Measurements from ENCODE around the gene CTRB2. TPM values are rescaled to one million over a fixed set of nuclear protein-coding genes. Genes with fewer than 3 reads are reported as not detected.

The CTRB2 gene
- polyA plus RNA-seq, 4 donors: 0.34 to 19.2 (median 13.0) TPM; not detected in 1

DNA sequence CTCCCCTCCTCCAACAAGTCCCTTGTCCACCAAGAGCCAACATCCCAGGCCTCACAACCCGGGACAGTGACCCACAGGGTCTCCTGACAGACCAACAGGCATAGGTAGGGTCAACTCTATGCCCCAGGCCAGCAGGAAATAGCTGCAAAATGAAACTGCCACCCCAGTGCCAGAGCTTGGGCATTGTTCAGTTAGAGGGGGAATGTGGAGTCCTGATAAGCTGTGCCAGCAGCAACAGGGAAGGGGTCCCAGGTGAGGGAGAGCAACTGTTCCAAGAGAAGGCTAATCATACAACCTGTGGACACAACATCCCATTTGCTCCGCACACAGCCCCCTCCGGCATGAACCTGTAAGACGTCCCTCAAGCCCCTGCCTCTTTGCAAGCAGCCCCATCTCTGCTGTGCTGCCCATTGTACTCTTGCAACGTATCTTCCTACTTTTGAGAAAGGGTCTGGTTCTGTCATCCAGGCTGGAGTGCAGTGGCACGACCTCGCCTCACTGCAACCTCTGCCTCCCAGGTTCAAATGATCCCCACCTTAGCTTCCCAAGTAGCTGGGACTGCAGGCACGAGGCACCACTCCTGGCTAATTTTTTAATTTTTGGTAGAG, 17.2 kb downstream of the CTRB2 start:
- no peak overlapping the region for H3K27ac ChIP-seq (ENCODE audit: low read depth in 1 of 3, low read length in 2 of 3)
- H3K9me3 ChIP-seq (ENCODE audit: control insufficient read depth in 2 of 2, insufficient read depth in 1 of 2, low read depth in 1 of 2, low read length in 1 of 2): no peaks in the 10 kb centered on the region
- H3K4me3 ChIP-seq (ENCODE audit: low read depth in 1 of 3, low read length in 3 of 3): no peak overlapping the region
- DNase-seq: no peak
- no peaks in the 10 kb centered on the region for H3K4me1 ChIP-seq (ENCODE audit: control insufficient read depth in 3 of 3, insufficient read depth in 2 of 3, low read depth in 1 of 3, low read length in 2 of 3)
- no peak for FAIRE-seq
- WGBS, 3 donors: 72 to 80% (median 79%) methylated on average over 8 of the region's 8 CpGs
- H3K27me3 ChIP-seq (ENCODE audit: control insufficient read depth in 3 of 3, insufficient read depth in 3 of 3, low read length in 3 of 3): no peaks in the 10 kb centered on the region
- H3K36me3 ChIP-seq (ENCODE audit: control insufficient read depth in 3 of 3, insufficient read depth in 2 of 3, low read depth in 1 of 3, low read length in 3 of 3): no peaks in the 10 kb centered on the region

- H3K4me1 ChIP-seq (ENCODE audit: control insufficient read depth in 3 of 3, insufficient read depth in 2 of 3, low read depth in 1 of 3, low read length in 2 of 3): no peaks in the 10 kb centered on the region
- H3K36me3 ChIP-seq (ENCODE audit: control insufficient read depth in 3 of 3, insufficient read depth in 2 of 3, low read depth in 1 of 3, low read length in 3 of 3): no peaks in the 10 kb centered on the region
- 82 to 86% (median 85%) methylated on average over 14 of the region's 14 CpGs for WGBS, 3 donors
- FAIRE-seq (no peak), DNase-seq (no peak)
- H3K9me3 ChIP-seq (ENCODE audit: control insufficient read depth in 2 of 2, insufficient read depth in 1 of 2, low read depth in 1 of 2, low read length in 1 of 2): no peaks in the 10 kb centered on the region
- no peaks in the 10 kb centered on the region for H3K27me3 ChIP-seq (ENCODE audit: control insufficient read depth in 3 of 3, insufficient read depth in 3 of 3, low read length in 3 of 3)
- no peak overlapping the region for H3K4me3 ChIP-seq (ENCODE audit: low read depth in 1 of 3, low read length in 3 of 3)
- H3K27ac ChIP-seq (ENCODE audit: low read depth in 1 of 3, low read length in 2 of 3): no peak overlapping the region
These were observed 18.0 kb downstream of the CTRB2 start for GRCh38 chr16:75188832-75189477.

DNA sequence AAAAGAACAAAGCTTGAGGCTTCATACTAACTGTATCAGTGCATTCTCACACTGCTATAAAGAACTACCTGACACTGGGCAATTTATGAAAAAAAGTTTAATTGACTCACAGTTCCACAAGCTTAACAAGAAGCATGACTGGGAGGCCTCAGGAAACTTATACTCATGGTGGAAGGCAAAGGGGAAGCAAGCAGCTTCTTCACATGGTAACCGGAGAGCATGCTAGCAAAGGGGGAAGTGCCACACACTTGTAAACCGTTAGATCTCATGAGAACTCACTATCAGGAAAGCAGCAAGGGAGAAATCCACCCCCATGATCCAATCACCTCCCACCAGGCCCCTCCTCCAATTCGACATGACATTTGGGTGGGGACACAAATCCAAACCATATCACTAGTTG, 25.3 kb downstream of the CTRB2 start:
- H3K27me3 ChIP-seq (ENCODE audit: control insufficient read depth in 3 of 3, insufficient read depth in 3 of 3, low read length in 3 of 3): no peaks in the 10 kb centered on the region
- H3K9me3 ChIP-seq (ENCODE audit: control insufficient read depth in 2 of 2, insufficient read depth in 1 of 2, low read depth in 1 of 2, low read length in 1 of 2): peaks cover under 1 to 5% of the 10 kb centered on the region in 2 donors
- H3K36me3 ChIP-seq (ENCODE audit: control insufficient read depth in 3 of 3, insufficient read depth in 2 of 3, low read depth in 1 of 3, low read length in 3 of 3): no peaks in the 10 kb centered on the region
- DNase-seq (no peak), FAIRE-seq (no peak)
- H3K4me3 ChIP-seq (ENCODE audit: low read depth in 1 of 3, low read length in 3 of 3): no peak overlapping the region
- H3K4me1 ChIP-seq (ENCODE audit: control insufficient read depth in 3 of 3, insufficient read depth in 2 of 3, low read depth in 1 of 3, low read length in 2 of 3): no peaks in the 10 kb centered on the region
- H3K27ac ChIP-seq (ENCODE audit: low read depth in 1 of 3, low read length in 2 of 3): no peak overlapping the region
- 28 to 33% (median 33%) methylated on average over 3 of the region's 3 CpGs for WGBS, 3 donors

- FAIRE-seq (no peak), DNase-seq (no peak)
- Histone ChIP-seq H3K27ac (ENCODE audit: low read depth in 1 of 3, low read length in 2 of 3) (no peak overlapping the region), H3K4me3 (ENCODE audit: low read depth in 1 of 3, low read length in 3 of 3) (no peak overlapping the region), H3K36me3 (ENCODE audit: control insufficient read depth in 3 of 3, insufficient read depth in 2 of 3, low read depth in 1 of 3, low read length in 3 of 3) (no peaks in the 10 kb centered on the region), H3K4me1 (ENCODE audit: control insufficient read depth in 3 of 3, insufficient read depth in 2 of 3, low read depth in 1 of 3, low read length in 2 of 3) (no peaks in the 10 kb centered on the region), H3K9me3 (ENCODE audit: control insufficient read depth in 2 of 2, insufficient read depth in 1 of 2, low read depth in 1 of 2, low read length in 1 of 2) (peaks cover 3 to 27% of the 10 kb centered on the region in 2 donors), H3K27me3 (ENCODE audit: control insufficient read depth in 3 of 3, insufficient read depth in 3 of 3, low read length in 3 of 3) (no peaks in the 10 kb centered on the region)
- 87 to 90% (median 89%) methylated on average over 6 of the region's 6 CpGs for WGBS, 3 donors
These were observed 27.8 kb downstream of the CTRB2 start for GRCh38 chr16:75179208-75179607.

DNA sequence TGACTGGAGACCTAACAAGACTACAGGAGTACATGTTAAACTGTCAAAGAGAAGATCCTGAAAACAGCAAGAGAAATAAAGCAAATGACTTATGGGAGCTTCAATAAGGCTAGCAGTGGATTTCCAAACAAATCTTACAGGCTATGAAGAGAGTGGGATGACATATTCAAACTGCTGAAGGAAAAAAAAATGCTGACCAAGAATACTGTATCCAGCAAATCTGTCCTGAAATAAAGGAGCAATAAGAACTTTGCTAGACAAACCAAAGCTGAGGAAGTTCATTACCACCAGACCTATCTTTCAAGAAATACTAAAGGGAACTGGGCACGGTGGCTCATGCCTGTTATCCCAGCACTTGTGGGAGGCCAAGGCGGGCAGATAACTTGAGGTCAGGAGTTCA, 30.0 kb downstream of the CTRB2 start:
- no peaks in the 10 kb centered on the region for H3K4me1 ChIP-seq (ENCODE audit: control insufficient read depth in 3 of 3, insufficient read depth in 2 of 3, low read depth in 1 of 3, low read length in 2 of 3)
- no peak for FAIRE-seq
- H3K9me3 ChIP-seq (ENCODE audit: control insufficient read depth in 2 of 2, insufficient read depth in 1 of 2, low read depth in 1 of 2, low read length in 1 of 2): peaks cover 4 to 44% of the 10 kb centered on the region in 2 donors
- 95 to 98% (median 96%) methylated on average over 2 of the region's 2 CpGs for WGBS, 3 donors
- no peak overlapping the region for H3K4me3 ChIP-seq (ENCODE audit: low read depth in 1 of 3, low read length in 3 of 3)
- no peaks in the 10 kb centered on the region for H3K36me3 ChIP-seq (ENCODE audit: control insufficient read depth in 3 of 3, insufficient read depth in 2 of 3, low read depth in 1 of 3, low read length in 3 of 3)
- H3K27ac ChIP-seq (ENCODE audit: low read depth in 1 of 3, low read length in 2 of 3): no peak overlapping the region
- DNase-seq: no peak
- H3K27me3 ChIP-seq (ENCODE audit: control insufficient read depth in 3 of 3, insufficient read depth in 3 of 3, low read length in 3 of 3): no peaks in the 10 kb centered on the region

DNA sequence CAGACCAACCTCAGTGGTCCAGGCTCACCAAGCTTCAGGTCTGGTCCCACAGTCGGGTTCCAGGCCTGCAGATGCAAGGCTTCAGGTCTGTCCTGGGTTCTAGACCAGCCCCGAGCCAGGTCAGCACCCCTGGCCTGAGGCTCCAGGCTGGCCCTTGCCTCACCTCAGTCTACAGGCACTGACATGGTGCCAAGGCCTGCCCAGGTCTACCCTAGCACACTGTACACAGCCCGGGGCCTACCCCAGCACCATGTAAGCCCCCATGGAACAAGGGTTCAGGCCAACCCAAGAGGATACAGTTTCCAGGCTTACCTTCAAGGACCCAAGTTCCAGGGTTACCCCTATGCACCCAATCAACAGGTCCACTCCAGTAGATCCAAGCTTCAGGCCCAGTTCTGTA, 31.9 kb downstream of the CTRB2 start:
- H3K9me3 ChIP-seq (ENCODE audit: control insufficient read depth in 2 of 2, insufficient read depth in 1 of 2, low read depth in 1 of 2, low read length in 1 of 2): peaks cover 4 to 46% of the 10 kb centered on the region in 2 donors

DNA sequence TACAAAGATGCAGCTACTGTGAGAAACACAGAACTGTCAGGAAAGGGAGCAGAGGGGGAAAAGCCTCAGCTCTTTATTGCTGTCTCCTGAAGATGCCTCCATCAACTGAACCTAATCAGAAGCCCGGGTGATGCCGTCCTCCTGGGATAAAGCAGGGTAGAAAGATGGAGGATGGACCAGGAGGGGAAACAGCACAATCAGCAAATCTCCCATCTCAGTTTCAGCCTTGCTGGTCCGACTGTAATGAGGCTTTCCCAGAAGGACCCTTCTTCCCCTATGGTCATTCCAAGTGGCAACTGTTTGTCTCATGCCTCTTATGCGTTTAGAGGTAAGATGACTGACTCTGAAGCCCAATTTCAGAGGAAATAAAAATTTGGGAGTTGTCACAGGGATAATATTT, 34.4 kb downstream of the CTRB2 start:
- FAIRE-seq: no peak
- no peaks in the 10 kb centered on the region for H3K27me3 ChIP-seq (ENCODE audit: control insufficient read depth in 3 of 3, insufficient read depth in 3 of 3, low read length in 3 of 3)
- no peaks in the 10 kb centered on the region for H3K4me1 ChIP-seq (ENCODE audit: control insufficient read depth in 3 of 3, insufficient read depth in 2 of 3, low read depth in 1 of 3, low read length in 2 of 3)
- H3K27ac ChIP-seq (ENCODE audit: low read depth in 1 of 3, low read length in 2 of 3): no peak overlapping the region
- no peak overlapping the region for H3K4me3 ChIP-seq (ENCODE audit: low read depth in 1 of 3, low read length in 3 of 3)
- H3K36me3 ChIP-seq (ENCODE audit: control insufficient read depth in 3 of 3, insufficient read depth in 2 of 3, low read depth in 1 of 3, low read length in 3 of 3): peaks cover 8 to 23% (median 10%) of the 10 kb centered on the region in 3 donors
- DNase-seq: no peak
- 96 to 98% (median 97%) methylated on average over 4 of the region's 4 CpGs for WGBS, 3 donors
- peaks cover 4 to 69% of the 10 kb centered on the region in 2 donors for H3K9me3 ChIP-seq (ENCODE audit: control insufficient read depth in 2 of 2, insufficient read depth in 1 of 2, low read depth in 1 of 2, low read length in 1 of 2)

More for the DNA sequence above, 31.9 kb downstream of the CTRB2 start:
- H3K27me3 ChIP-seq (ENCODE audit: control insufficient read depth in 3 of 3, insufficient read depth in 3 of 3, low read length in 3 of 3): no peaks in the 10 kb centered on the region
- no peak for FAIRE-seq
- H3K36me3 ChIP-seq (ENCODE audit: control insufficient read depth in 3 of 3, insufficient read depth in 2 of 3, low read depth in 1 of 3, low read length in 3 of 3): peaks cover 0 to 2% (median 0%) of the 10 kb centered on the region in 3 donors
- no peaks in the 10 kb centered on the region for H3K4me1 ChIP-seq (ENCODE audit: control insufficient read depth in 3 of 3, insufficient read depth in 2 of 3, low read depth in 1 of 3, low read length in 2 of 3)
- no peak overlapping the region for H3K27ac ChIP-seq (ENCODE audit: low read depth in 1 of 3, low read length in 2 of 3)
- 98 to 100% (median 99%) methylated on average over 3 of the region's 3 CpGs for WGBS, 3 donors
- no peak for DNase-seq
- H3K4me3 ChIP-seq (ENCODE audit: low read depth in 1 of 3, low read length in 3 of 3): no peak overlapping the region

- FAIRE-seq: no peak
- DNase-seq: no peak
- 96 to 99% (median 98%) methylated on average over 10 of the region's 10 CpGs for WGBS, 3 donors
- Histone ChIP-seq H3K27ac (ENCODE audit: low read depth in 1 of 3, low read length in 2 of 3) (no peak overlapping the region), H3K36me3 (ENCODE audit: control insufficient read depth in 3 of 3, insufficient read depth in 2 of 3, low read depth in 1 of 3, low read length in 3 of 3) (peaks cover 16 to 31% (median 17%) of the 10 kb centered on the region in 3 donors), H3K4me3 (ENCODE audit: low read depth in 1 of 3, low read length in 3 of 3) (no peak overlapping the region), H3K27me3 (ENCODE audit: control insufficient read depth in 3 of 3, insufficient read depth in 3 of 3, low read length in 3 of 3) (no peaks in the 10 kb centered on the region), H3K9me3 (ENCODE audit: control insufficient read depth in 2 of 2, insufficient read depth in 1 of 2, low read depth in 1 of 2, low read length in 1 of 2) (peaks cover 1 to 71% of the 10 kb centered on the region in 2 donors), H3K4me1 (ENCODE audit: control insufficient read depth in 3 of 3, insufficient read depth in 2 of 3, low read depth in 1 of 3, low read length in 2 of 3) (no peaks in the 10 kb centered on the region)
These were observed 37.0 kb downstream of the CTRB2 start for GRCh38 chr16:75169899-75170405.
